HG03558 (cell line): ENCODE data around the gene TPSB2.

Source experiments
- ATAC-seq: cut with Tn5 transposase; IDR thresholded peaks from one replicate; pipeline ENCODE4 v1.9.1; 2021; ENCODE audit warnings: moderate number of reproducible peaks; ENCODE audit not compliant: unreplicated experiment; ENCODE audit errors: extremely low read depth

TPSB2 gene

DNA sequence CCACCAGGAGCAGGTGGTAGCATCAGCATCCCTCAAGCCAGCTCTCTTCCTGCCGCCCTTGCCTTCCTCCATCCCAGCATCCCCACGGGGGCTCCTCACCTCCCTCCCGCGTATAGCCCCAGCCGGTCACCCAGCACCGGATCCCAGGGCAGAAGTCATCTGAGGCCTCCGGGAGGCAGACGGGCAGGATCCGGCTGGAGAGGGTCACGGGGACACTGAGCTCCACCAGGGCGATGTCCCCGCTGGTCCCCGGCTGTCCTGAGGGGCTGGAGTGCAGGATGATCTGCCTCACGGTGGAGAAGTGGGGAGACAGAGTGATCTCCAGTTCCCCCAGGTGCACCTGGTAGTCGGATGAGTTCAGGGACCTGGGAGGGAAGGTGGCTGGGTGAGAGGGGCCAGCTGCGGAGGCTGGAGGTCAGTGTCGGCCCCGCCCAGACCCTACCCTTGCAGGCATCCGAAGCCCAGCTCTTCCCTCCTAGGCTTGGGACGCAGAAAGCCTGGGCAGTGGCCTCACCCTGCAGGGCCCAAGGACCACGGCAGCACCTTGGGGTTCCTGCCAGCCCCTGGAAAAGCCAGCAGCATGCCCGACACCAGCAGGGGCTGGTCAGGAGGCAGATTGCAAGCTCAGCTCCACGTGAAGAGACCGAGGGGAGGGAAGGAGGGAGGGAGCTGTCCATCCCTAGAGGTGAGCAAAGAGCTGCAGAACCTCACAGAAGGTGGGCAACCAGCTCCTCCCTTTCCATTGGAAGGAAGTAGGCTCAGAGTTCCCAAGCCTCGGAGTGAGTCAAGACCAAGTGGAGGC, 7.2 kb downstream of the TPSB2 start:
- no peak for ATAC-seq

GRCh38 chr16:1221628-1222552, 8.1 kb downstream of the TPSB2 start:
- ATAC-seq, result no peak

GRCh38 chr16:1220841-1221627, 8.9 kb downstream of the TPSB2 start:
- ATAC-seq, result no peak

DNA sequence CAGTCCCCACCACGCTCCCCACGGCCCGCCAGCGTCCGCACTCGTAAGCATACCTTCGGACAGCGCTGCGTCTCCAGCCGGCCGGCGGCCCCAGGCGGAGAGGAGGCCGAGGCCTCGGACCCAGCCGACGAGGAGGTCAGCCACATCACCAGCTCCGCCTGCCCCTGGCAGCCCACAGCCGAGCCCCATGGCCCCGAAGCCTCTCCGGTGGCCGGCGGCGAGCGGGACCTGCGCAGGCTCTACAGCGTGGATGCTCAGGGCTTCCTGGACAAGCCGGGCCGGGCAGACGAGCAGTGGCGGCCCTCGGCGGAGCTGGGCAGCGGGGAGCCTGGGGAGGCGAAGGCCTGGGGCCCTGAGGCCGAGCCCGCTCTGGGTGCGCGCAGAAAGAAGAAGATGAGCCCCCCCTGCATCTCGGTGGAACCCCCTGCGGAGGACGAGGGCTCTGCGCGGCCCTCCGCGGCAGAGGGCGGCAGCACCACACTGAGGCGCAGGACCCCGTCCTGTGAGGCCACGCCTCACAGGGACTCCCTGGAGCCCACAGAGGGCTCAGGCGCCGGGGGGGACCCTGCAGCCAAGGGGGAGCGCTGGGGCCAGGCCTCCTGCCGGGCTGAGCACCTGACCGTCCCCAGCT, 9.8 kb downstream of the TPSB2 start:
- no peak for ATAC-seq

DNA sequence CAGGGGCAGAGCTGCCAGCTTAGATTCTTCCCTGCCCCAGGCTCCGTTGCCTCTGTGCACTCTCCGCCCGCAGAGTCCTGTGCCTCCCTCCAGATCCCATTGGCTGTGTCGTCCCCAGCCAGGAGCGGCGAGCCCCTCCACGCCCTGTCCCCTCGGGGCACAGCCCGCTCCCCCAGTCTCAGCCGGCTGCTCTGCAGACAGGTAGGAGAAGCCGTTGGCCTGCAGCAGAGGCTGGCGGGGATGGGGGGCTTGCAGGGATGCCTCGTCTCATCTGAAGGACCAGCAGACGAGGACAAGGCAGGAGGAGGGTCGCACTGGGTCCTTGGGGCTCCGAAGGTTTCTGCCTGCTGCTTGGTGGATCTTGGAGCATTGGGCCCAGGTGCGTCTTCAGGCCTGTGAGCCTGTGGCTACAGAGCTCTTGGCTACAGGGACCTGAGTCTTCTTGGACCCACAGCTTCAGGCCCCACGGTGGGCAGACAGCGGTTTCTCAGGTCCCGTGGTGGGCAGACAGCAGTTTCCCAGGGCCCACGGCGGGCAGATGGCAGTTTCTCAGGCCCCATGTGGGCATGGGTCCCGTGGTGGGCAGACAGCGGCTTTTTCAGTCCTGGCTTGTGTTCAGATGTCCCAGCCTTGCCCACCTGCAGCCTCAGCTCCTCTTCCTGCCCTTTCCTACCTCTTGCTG, 10.9 kb downstream of the TPSB2 start:
- ATAC-seq, result no peak

GRCh38 chr16:1218061-1218929, 11.7 kb downstream of the TPSB2 start:
- ATAC-seq, result no peak

DNA sequence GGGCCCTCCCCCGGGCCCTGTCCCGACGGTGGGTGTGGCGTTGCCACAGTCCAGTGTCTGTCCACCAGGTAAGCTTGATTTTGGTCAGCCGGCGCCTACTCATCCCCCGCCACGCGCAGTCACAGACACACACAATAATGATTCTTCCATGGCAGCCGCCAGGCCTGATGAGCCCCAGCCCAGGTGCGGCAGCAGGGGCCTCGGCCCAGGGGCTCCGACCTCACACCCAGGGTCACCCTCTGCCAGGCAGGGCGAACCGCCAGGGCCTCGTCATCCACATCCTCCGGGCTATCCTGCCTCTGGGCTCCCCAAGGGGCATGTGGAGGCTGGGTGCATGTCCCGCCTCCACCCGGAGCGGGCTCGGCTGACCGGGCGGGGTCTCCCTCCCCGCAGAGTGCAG, 12.5 kb downstream of the TPSB2 start:
- ATAC-seq, result no peak

DNA sequence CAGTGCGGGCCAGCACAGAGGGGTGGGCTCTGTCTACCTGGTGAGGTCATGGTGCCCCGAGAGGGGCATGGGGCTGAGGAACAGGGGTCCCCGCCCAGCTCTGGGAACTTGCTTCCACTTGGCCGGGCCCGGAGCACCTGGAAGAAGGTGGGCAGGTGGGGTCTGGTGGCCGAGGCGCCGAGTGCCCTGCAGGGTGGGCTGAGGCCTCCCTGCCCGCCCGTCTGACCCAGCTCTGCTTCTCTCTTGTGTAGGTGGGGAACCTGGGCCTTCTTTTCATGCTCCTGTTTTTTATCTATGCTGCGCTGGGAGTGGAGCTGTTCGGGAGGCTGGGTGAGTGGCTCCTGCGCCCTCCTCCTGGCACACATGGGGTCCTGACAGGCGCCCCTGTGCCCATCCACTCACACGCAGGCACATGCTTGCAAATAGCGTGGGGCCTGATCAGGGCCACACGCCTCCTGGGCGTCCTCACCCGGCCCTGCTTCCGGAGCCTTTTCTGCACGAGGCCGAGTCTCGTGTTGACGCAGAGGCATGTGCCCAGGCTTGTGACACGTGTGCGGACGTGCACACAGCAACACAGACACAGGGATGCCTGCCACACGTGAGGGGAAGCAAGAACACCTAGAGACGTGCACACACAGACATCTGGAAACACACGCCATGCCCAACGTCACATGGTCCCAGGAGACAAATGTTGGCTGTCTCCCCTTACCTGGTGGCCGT, 13.1 kb downstream of the TPSB2 start:
- no peak for ATAC-seq

DNA sequence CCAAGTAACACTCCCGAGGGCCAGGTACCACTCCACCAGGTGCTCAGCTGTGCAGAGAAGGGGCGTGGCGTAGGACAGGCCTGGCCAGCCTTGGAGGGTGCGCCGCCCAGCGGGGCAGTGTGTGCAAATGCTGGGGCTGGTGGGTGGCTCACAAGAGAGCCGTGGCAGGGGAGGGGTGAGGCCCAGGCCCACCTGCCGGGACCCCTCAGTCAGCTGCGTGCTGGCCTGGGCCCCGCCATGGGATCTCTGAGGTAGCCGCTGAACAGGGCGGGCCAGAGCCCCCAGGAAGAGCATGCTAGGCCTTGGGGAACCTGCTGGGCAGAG, 13.7 kb downstream of the TPSB2 start:
- no peak for ATAC-seq

GRCh38 chr16:1215574-1216295, 14.2 kb downstream of the TPSB2 start:
- ATAC-seq, result no peak

DNA sequence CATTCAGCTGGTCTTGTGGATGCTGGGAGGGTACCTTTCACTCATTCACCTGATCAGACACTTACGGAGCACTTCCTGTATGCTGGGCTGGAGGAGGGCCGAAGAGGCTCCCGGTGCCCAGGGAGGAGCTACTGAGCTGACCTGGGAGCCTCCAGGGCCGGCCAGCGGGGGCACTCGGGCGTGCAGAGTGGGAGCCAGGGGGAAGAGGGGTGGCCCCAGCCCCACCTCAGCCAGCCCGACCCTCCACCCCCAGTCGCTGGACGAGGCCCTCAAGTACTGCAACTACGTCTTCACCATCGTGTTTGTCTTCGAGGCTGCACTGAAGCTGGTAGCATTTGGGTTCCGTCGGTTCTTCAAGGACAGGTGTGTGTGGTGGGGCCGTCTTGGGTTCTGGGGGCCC, 15.3 kb downstream of the TPSB2 start:
- ATAC-seq, result no peak

- no peak for ATAC-seq
Measured at GRCh38 chr16:1213796-1214372, 16.1 kb downstream of the TPSB2 start.

DNA sequence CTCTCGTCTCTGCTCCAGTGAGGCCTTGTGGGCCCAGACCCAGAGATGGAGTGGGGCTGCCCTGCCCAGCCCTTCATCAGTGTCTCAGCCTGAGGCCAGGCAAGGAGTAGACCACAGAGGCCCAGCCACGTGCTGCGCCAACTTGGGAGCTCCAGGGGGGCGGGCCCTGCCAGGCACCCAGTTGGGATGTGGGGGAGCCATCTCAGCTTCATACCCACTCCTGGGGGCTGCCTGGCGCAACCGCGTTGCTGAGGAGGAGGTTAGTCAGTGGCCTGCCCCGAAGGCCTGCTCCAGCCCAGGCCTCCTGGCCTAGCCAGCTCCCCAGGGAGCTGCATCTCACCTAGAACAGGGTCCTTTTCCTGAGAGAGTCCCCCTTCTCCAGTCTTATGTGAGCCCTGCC, 16.8 kb downstream of the TPSB2 start:
- ATAC-seq, result no peak

- no peak for ATAC-seq
Measured at GRCh38 chr16:1212616-1213194, 17.3 kb downstream of the TPSB2 start.

DNA sequence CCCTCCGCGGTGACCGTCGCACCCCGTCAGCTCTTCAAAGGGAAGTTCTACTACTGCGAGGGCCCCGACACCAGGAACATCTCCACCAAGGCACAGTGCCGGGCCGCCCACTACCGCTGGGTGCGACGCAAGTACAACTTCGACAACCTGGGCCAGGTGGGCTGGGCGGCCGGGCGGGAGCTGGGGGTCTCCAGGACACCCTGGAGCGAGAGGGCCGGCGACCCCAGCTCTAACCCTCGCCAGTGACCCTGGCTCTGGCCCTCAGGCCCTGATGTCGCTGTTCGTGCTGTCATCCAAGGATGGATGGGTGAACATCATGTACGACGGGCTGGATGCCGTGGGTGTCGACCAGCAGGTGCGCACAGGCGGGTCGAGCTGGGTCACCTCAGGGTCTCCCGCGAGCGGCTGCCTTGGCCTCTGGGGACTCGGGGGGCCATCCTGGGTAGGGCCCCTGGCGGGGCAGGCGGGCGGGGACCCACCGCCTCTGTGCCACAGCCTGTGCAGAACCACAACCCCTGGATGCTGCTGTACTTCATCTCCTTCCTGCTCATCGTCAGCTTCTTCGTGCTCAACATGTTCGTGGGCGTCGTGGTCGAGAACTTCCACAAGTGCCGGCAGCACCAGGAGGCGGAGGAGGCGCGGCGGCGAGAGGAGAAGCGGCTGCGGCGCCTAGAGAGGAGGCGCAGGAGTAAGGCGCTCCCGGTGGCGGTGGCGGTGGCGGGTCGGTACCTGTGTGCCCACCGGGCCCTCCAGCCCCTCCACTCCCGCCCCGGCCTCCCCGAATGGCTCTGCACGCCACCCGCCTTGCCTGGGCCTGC, 18.3 kb downstream of the TPSB2 start:
- ATAC-seq, result no peak

GRCh38 chr16:1210461-1210860, 19.5 kb downstream of the TPSB2 start:
- no peak for ATAC-seq
